ENCODE data around the gene CAMK2A.

The CAMK2A gene

DNA sequence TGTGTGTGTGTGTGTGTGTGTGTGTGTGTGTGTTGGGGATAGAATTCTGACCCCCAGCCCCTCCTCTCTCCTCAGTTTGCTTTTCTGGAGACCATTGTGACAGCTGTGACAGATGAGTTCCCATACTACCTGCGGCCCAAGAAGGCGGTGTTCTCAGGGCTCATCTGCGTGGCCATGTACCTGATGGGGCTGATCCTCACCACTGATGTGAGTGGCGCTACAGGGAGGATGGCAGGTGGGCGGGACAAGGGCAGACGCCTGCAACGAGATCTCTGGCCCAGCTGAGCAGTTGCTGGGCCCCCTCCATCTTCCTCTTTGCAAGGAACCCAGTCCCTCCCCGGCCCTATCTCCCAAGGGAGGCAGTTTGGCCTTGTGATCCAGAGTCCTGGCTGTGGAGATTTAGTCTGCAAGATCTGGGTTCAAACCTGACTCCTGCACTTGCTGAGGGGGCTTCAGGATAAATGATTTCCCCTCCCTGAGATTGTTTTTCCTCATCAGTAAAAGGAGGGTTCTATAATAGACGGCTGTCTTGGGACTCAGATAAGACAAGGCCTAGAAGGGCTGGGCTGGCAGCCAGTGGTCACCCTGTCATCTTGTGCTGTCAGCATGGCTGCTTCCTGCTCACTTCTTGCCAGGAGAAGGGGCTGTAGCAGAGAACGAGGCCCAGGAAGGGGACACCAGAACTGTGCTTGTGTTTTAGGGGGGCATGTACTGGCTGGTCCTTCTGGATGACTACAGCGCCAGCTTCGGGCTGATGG is 85.6 kb downstream of the CAMK2A start:
- DNase-seq = no peak

DNA sequence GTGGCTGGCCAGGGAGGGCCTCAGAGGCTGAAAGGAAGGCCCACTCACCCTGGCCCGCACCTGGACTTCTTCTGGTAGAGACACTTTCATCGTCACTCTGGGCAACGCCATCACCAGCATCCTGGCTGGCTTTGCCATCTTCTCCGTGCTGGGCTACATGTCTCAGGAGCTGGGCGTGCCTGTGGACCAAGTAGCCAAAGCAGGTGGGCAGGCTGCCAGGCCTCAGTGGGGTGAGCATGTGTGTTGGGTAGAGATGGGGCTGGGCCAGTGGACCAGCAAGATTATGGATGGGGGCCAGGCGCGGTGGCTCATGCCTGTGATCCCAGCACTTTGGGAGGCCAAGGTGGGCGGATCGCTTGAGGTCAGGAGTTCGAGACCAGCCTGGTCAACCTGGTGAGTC is 87.1 kb downstream of the CAMK2A start:
- no peak for DNase-seq

DNA sequence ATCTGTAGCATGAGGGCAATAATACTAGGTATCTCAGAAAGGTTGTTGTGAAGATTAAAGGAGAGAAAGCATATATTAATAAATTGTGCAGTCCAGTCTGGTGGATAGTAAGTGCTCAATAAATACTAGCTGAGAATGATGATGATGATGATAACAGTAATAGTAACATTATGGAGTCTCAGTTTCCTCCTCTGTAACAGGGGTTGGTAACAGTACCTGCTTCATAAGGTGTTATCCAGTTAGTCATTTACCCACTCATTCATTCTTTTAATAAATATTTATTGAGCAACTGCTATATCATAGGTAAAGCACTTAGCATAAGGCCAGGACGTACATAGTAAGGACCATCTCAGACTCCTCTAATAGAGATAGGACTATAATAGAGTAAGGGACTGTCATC is 92.1 kb downstream of the CAMK2A start:
- no peak for DNase-seq

DNA sequence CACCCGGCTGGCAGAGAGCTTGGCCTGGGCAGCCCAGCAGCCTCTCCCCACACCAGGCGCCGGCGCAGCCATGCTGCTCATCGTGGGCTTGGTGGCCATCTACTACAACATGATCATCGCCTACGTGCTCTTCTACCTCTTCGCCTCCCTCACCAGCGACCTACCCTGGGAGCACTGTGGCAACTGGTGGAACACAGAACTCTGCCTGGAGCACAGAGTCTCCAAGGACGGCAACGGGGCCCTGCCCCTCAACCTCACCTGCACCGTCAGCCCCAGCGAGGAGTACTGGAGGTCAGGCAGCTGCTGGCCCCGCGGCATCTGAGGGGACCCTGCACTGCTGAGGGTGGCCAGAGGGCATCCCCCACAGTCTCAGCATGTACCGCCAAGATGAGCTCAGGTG is 92.6 kb downstream of the CAMK2A start:
- DNase-seq = no peak

DNA sequence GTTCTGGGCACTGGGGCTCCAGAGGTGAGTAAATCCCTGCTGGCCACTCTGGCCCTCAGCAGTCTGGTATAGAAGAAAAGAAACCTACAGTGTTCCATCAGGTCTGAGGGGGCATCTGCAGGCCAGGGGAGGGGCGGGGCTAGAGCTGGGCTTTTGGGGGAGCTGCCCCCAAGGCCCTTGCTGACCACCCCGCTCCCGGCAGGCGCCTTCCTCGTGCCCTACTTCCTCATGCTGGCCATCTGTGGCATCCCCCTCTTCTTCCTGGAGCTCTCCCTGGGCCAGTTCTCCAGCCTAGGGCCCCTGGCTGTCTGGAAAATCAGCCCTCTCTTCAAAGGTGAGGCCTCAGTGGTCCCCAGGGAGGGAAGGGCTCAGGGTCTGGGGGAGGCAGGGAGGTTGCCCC is 93.1 kb downstream of the CAMK2A start:
- DNase-seq = no peak

DNA sequence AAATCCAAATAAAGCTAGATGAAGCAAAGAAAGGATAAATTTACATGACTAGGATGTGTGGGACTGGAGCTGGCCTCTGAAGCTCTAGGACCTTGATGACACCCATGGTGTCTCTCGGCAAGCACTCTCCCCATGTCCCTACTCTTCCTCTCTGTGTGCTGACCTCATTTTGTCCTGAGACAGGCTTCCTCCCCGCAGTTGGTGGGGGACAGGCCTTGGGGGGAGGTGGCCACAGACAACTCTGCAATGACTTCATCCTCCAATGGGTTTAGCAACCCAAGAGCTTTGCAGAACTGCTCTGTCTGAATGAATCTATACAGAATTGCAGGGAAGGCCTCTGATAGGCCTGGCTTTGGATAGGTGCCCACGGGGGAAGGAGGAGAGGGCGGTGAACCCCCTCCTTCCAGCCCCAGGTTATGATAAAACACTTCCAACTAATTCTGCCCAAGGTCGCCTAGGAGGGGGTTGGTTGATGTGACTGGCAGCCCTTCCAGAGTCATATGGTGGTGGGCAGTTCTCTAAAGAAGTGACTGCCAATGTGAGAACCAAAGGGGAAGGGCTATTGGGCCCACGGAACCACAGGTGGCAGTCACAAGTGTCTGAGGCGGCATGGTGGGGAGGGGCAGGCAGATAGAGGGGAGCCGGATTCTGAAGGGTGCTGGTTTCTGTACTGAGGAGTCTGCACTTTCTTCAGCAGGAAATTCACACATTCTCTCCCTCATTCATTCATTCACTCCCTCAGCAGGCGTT is 93.7 kb downstream of the CAMK2A start:
- DNase-seq = no peak

DNA sequence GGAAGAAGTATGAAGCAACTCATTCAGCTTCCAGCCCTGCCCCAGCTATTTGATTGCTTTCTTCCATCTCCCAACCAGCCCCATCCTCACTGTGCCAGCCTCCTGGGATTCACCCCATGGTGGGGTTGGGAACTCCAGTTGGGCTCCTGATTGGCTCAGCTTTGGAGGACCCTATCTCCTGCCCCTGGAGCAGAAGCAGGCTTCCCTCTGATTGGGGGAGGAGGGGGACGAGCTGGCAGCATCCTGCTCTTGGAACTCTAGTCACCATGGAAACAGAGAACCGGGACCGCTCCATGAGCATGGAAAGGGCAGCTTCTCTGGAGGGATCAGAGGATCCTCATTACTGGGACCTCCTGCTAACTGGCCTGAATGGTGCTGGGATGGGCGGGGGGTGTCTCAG is 97.1 kb downstream of the CAMK2A start:
- DNase-seq = no peak

DNA sequence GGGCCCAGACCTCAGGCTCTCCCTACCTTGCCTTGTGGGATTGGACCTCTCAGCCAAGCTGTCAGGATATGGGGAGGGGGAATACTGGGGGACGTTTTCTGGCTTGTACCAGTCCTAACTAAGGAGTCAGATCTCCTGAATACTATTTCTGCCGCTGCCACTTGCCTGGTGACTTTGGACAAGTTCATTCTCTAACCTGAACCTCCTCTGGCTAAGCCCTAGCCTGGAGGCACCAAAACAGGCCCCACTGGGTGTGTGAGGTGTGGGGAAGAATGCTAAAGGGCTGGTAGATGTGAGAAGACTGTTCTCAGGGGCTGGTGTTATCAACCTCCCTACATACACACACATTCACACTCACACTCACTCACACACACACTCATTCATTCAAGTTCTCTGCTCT is 98.6 kb downstream of the CAMK2A start:
- DNase-seq = no peak

DNA sequence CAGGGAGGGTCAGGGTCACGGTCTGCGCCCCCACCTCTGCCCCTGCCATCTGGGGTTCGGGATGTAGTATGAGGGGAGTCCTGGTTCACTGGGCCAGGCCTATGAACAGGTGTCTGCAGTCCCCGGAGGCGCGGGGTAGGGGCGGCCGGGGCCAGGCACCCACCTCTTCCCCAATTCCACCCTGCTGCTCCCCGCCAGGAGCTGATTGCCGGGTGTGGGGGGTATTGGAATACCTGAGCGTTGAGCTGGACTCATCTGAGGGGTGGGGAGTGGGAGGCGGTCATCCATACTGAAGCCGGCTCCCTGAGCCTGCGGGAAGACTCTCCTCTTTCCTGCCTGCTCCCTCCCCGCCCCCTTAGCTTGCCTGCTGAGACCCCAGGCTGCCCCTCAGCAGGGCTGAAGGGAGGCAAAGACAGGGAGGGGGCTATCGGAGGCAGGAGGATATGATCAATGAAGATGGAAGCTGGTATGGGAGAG is 99.0 kb downstream of the CAMK2A start:
- no peak for DNase-seq

DNA sequence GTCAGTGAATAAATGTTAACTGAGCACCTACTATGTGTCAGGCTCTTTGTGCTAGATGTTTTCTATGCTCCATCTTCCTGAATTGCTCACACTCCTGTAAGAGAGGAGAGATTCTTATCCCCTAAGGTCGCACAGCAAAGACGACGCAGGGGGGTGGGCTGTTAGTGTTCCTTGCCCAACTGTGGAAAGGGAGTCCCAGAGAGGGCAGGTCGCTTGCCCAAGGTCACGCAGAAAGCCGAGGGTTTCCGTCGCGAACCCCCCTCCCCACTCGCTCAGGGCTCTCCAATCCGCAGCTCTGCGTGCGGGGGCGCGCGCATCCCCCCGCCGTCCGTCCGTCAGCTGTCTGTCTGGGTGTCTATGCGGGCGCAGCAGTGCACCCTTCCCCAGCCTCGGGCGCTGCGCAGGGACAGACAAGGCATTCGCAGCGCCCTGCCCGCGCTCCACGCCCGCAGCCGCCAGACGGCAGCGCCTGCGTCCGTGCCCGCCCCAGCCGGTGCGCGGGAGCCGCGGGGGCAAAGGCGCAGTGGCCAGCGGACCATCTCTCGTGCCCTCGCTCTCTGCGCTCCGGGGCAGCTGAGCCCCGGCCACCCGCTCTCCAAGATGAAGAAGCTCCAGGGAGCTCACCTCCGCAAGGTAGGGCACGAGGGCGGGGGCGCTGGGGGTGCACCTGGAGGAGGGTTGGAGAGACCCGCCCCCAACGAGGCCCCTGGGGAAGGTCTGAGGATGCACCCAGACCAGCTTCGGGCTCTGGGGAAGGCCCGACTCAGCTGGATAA is 99.7 kb downstream of the CAMK2A start, which contains the start of gene SLC6A7:
SLC6A7 (plus strand) TSS at position 335 of the 775 bp plus-strand sequence; CDS start at position 601, 266 bp downstream.
- DNase-seq = no peak

DNA sequence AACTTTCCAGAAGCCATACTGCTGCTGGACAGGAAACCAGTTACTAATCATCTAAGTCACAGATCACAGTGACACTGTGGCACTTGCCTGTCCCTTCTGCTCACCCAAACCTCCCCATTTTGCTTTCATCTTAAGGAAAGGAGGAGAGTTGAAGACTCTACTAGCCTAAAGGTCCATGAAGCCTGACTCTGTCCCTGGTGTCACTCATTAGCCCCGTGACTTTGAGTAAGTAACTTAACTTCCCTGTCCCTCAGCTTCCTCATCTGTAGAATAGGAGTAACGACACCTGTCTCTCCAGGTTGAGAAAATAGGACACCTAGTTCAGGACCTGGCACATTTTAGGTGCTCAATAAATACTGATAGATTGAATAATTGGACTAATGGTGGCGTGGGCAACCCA is 100.2 kb downstream of the CAMK2A start:
- DNase-seq = no peak

DNA sequence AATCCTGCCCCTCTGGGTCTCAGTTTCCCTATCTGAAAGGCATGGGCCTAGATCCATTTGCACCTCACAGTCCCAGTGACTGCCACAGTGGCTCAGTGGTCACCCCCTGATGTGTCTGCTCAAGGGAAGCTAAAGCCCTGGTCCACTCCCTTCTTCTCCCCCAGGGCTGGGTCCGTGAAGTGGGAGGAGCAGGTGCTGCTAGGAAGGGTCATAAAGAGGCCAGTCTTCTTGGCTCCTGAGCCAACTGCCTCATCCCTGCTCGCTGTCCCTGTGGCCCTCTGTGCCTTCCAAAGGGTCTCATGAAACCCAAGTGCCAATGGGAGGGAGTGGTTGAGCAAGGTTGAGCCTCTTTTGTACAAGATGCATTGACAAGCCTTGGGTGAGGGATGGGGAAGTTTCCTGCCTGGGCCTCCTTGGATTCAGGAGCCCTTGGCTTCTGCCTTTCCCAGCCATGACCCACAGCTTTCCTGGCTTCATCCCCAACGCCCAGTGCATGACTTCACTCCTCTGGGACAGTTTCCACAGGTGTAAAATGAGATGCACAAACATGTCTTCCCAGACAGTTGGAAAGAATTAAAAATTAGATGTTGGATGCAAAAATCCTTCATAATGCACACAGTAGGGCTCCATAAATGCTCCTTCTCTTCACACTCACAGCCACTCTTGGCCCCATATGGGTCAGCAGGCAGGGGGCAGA is 101.3 kb downstream of the CAMK2A start:
- DNase-seq = no peak

DNA sequence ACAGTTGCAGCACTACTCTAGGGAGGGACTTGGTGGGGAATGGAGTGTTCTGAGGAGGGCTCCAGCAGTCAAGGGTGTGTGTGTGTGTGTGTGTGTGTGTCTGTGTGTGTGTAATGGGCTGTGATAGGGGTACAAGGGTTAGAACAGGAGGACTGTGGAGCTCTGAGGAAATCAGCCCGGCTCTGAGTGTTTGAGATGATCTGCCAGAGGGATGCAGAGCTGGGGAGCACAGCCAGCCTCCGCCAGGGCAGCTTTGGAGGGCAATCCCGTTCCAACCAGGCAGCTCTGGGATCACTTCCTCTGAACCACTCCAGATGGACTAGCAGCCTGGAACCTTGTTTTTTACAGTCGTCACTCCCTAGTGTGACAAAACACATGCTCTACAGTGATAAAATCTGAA is 102.7 kb downstream of the CAMK2A start:
- DNase-seq = no peak

DNA sequence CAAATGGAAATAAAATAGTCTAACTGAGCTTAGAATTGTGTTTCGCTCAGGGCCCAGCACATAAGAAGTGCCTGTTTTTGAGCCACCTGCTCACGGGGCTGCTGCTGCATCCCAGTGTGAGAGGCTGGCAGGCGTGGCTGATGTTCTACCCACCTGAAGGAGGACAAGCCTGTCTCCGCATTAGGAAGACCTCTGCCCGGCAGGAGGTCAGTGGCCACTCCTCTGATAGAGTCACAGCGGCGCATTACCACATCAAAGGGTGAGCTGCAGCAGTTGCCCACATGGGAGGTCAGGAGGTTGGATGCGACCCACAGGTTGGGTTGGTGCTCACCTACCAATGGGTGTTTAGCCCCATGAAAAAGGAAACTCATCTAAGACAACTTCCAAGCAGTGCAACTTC is 103.4 kb downstream of the CAMK2A start:
- DNase-seq = no peak

DNA sequence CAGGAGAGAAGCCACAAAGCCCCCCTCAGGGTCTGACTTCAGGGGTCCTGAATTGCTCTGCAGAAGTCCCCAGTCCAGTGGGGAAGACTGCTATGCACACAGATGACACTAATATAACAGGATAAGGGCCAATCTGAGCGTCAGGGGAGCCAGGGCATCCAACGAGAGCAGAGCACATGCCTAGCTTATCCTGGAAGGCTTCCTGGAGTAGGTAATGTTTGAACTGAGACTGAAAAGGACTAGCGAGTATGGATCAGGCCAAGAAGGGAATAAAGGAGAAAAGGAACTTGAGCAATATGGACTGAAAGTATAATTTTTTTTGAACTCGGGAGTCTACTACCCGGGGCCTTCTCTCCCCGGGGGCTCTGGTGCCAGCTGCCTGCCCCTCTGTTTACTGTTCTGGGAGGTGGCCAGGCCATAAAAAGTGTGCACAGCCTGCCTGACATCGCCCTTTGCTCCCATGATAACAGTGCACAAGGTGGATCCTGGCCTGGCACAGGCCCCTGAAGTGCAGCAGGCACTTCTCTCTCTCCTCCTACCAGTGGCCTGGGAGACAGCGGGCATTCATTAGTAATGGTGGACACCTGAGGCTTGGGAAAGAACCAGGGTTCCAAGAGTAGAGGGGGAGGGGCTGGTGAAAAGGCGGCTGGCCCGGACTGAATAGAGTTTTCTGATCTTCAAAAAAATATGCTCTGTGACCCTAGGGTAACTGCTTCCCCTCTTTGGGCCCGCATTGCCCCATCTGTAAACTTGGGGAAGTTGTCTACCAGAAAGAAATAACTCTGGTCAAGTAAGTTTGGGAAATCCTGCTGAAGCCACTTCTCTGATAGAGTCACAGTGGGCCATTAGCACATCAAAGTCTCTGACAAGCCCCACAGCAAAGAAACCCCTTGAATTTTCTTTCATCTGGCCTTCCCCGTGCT is 104.3 kb downstream of the CAMK2A start:
- DNase-seq = no peak

DNA sequence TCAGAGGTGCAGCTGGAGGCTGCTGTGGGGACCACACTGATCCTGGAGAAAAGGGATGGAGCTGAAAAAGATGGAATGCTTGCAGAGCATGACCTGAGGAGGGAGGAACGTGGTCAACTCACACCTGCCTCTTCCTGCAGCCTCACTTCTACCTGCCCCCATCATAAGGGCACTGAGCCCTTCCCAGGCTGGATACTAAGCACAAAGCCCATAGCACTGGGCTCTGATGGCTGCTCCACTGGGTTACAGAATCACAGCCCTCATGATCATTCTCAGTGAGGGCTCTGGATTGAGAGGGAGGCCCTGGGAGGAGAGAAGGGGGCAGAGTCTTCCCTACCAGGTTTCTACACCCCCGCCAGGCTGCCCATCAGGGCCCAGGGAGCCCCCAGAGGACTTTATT is 105.6 kb downstream of the CAMK2A start:
- no peak for DNase-seq

DNA sequence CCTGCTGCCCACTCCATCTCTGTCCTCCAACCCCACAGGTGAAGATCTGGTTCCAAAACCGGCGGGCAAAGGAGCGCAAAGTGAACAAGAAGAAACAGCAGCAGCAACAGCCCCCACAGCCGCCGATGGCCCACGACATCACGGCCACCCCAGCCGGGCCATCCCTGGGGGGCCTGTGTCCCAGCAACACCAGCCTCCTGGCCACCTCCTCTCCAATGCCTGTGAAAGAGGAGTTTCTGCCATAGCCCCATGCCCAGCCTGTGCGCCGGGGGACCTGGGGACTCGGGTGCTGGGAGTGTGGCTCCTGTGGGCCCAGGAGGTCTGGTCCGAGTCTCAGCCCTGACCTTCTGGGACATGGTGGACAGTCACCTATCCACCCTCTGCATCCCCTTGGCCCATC is 106.1 kb downstream of the CAMK2A start:
- DNase-seq = no peak

DNA sequence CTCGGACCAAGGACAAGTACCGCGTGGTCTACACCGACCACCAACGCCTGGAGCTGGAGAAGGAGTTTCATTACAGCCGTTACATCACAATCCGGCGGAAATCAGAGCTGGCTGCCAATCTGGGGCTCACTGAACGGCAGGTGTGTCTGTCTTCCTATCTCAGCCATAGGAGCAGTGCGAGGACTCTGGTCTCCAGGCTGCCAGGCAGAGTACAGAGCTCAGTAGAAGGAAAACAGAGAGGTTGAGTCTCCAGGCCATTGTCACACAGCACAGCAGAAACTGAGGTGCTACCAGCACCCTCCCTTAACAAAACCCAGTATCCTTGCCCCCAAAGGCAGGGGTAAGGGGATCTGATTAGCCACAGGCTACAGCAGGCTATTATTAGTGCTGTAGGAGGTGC is 106.8 kb downstream of the CAMK2A start:
- no peak for DNase-seq

DNA sequence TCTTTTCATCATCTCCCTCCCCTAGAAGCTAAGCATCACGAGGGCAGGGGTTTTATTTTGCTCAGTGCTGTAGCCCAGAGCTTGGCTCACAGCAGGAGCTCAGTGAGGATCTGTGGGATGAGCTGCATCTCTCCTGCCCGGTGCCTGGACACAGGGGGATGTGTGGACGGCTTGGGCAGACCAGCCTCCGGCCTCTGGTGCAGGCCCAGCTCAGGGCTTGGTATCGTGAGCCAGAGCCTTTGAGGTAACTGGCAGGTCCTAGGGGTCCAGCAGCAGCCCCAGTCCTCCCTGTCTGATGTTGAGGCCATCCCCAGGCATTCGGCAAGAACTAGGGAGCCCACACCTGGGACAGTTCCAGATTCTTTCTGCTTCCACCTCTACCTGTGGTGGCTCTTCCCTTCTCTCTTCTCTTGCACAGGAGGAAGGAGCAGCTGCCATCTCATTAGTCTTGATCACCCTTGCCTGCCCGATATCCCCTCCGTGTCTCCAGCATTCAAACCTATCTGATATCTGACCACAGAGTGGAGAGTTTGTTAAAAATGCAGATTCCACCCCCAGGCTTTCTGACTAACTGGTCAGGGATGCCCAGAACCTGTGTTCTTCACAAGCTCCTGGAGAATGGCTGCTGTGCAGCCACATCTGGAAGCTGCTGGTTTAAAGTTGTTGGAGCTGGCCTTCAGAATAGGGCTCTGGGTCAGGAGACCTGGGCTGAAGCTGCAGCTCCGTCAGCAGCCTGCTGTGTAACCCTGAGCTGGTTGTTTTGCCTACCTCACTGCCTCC is 107.6 kb downstream of the CAMK2A start:
- no peak for DNase-seq

DNA sequence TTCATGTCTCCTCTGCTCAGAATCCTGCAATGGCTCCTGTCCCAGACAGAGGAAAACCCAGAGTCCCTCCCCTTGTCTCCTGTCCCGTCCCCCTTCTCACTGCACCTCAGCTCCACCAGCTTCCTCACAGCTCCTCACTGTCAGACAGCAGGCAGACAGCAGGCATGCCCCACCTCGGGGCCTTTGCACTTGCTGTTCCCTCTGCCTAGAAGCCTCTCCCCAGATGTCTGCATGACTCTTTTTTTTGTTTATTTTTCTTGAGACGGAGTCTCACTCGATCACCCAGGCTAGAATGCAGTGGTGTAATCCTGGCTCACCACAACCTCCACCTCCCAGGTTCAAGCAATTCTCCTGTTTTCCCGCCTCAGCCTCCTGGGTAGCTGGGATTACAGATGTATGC is 108.5 kb downstream of the CAMK2A start:
- no peak for DNase-seq
